ENCODE data around the gene FAM135A.
"Not testable (repeated sequence)": the region's sequence is repeated elsewhere in the genome, so short reads cannot be mapped to it uniquely, and the experiment has no call there.

FAM135A gene

GRCh38 chr6:70423189-70424134, 10.2 kb downstream of the FAM135A start:
- Histone ChIP-seq H3K36me3 (ENCODE audit: control insufficient read depth, insufficient read depth, low read length) (no peaks in the 10 kb centered on the region), H3K27me3 (replicated peaks; ENCODE audit: control insufficient read depth, insufficient read depth, low read length) (no peaks in the 10 kb centered on the region), H3K4me3 (replicated peaks; ENCODE audit: low read depth, low read length) (no peak overlapping the region)
- DNase-seq (ENCODE audit: extremely low read depth, insufficient read length): no peak
- TF ChIP-seq CTCF (IDR thresholded peaks at IDR 0.05; ENCODE audit: insufficient read depth, low read length, poor library complexity, severe bottlenecking): no peak

GRCh38 chr6:70424291-70424690, 11.0 kb downstream of the FAM135A start:
- DNase-seq (ENCODE audit: extremely low read depth, insufficient read length): no peak
- no peak for TF ChIP-seq CTCF (IDR thresholded peaks at IDR 0.05; ENCODE audit: insufficient read depth, low read length, poor library complexity, severe bottlenecking)
- Histone ChIP-seq H3K27me3 (replicated peaks; ENCODE audit: control insufficient read depth, insufficient read depth, low read length) (no peaks in the 10 kb centered on the region), H3K4me3 (replicated peaks; ENCODE audit: low read depth, low read length) (no peak overlapping the region), H3K36me3 (ENCODE audit: control insufficient read depth, insufficient read depth, low read length) (no peaks in the 10 kb centered on the region)

GRCh38 chr6:70436320-70436719, 23.0 kb downstream of the FAM135A start:
- no peaks in the 10 kb centered on the region for H3K27me3 ChIP-seq (replicated peaks; ENCODE audit: control insufficient read depth, insufficient read depth, low read length)
- no peak overlapping the region for H3K4me3 ChIP-seq (replicated peaks; ENCODE audit: low read depth, low read length)
- no peak for DNase-seq (ENCODE audit: extremely low read depth, insufficient read length)
- peaks cover under 1% of the 10 kb centered on the region for H3K36me3 ChIP-seq (ENCODE audit: control insufficient read depth, insufficient read depth, low read length)
- no peak for TF ChIP-seq CTCF (IDR thresholded peaks at IDR 0.05; ENCODE audit: insufficient read depth, low read length, poor library complexity, severe bottlenecking)

- no peaks in the 10 kb centered on the region; the same call in 1 of the 2 replicates for H3K36me3 ChIP-seq (ENCODE audit: control insufficient read depth, insufficient read depth, low read length)
- no peak for TF ChIP-seq CTCF (IDR thresholded peaks at IDR 0.05; ENCODE audit: insufficient read depth, low read length, poor library complexity, severe bottlenecking)
Measured at GRCh38 chr6:70445001-70445400, 31.7 kb downstream of the FAM135A start.

GRCh38 chr6:70447343-70448070, 34.2 kb downstream of the FAM135A start:
- not testable (repeated sequence) for H3K4me3 ChIP-seq (replicated peaks; ENCODE audit: low read depth, low read length); DNase-seq (ENCODE audit: extremely low read depth, insufficient read length); H3K27me3 ChIP-seq (replicated peaks; ENCODE audit: control insufficient read depth, insufficient read depth, low read length); H3K36me3 ChIP-seq (ENCODE audit: control insufficient read depth, insufficient read depth, low read length)

More at GRCh38 chr6:70445001-70445400, 31.7 kb downstream of the FAM135A start:
- DNase-seq (ENCODE audit: extremely low read depth, insufficient read length): no peak
- Histone ChIP-seq H3K27me3 (replicated peaks; ENCODE audit: control insufficient read depth, insufficient read depth, low read length) (no peaks in the 10 kb centered on the region), H3K4me3 (replicated peaks; ENCODE audit: low read depth, low read length) (no peak overlapping the region)

GRCh38 chr6:70453899-70454298, 40.6 kb downstream of the FAM135A start:
- H3K27me3 ChIP-seq (replicated peaks; ENCODE audit: control insufficient read depth, insufficient read depth, low read length); H3K36me3 ChIP-seq (ENCODE audit: control insufficient read depth, insufficient read depth, low read length); H3K4me3 ChIP-seq (replicated peaks; ENCODE audit: low read depth, low read length); DNase-seq (ENCODE audit: extremely low read depth, insufficient read length): not testable (repeated sequence)

All from GM06990 (cell line).